Central memory CD8-positive, alpha-beta T cell (primary cell): ENCODE measurements around the gene RASA3.
"Not testable (repeated sequence)": the region's sequence is repeated elsewhere in the genome, so short reads cannot be mapped to it uniquely, and the experiment has no call there.

Experiments
- ATAC-seq: fragments of 150-1000 bp; cut with Tn5 transposase; replicated peaks from 2 replicates; pipeline ENCODE4 v1.10.0; 2022; ENCODE audit warnings: mild to moderate bottlenecking, moderate FRiP score, moderate number of reproducible peaks; ENCODE audit not compliant: poor library complexity, severe bottlenecking; ENCODE audit errors: extremely low read depth
- DNase-seq, 2 donors: peaks; one replicate each; pipeline ENCODE4 v3.0.0; 2021; ENCODE audit warnings: low spot score in 2 of 2
- H3K27ac Mint-ChIP-seq: one replicate; pipeline ENCODE4 v1.8.0; 2022; ENCODE audit warnings: low read depth, mild to moderate bottlenecking, moderate library complexity, mixed read lengths
- H3K27me3 Mint-ChIP-seq: one replicate; pipeline ENCODE4 v1.8.0; 2022; ENCODE audit warnings: mixed read lengths
- H3K36me3 Mint-ChIP-seq: one replicate; pipeline ENCODE4 v1.8.0; 2022; ENCODE audit warnings: mild to moderate bottlenecking, moderate library complexity, mixed read lengths; ENCODE audit not compliant: insufficient read depth
- H3K4me1 Mint-ChIP-seq: one replicate; pipeline ENCODE4 v1.8.0; 2022; ENCODE audit warnings: mixed read lengths
- H3K4me3 Mint-ChIP-seq: one replicate; pipeline ENCODE4 v1.8.0; 2022; ENCODE audit warnings: mild to moderate bottlenecking, moderate library complexity, mixed read lengths
- H3K9me3 Mint-ChIP-seq: one replicate; pipeline ENCODE4 v1.8.0; 2022; ENCODE audit warnings: mixed read lengths

Gene RASA3

DNA sequence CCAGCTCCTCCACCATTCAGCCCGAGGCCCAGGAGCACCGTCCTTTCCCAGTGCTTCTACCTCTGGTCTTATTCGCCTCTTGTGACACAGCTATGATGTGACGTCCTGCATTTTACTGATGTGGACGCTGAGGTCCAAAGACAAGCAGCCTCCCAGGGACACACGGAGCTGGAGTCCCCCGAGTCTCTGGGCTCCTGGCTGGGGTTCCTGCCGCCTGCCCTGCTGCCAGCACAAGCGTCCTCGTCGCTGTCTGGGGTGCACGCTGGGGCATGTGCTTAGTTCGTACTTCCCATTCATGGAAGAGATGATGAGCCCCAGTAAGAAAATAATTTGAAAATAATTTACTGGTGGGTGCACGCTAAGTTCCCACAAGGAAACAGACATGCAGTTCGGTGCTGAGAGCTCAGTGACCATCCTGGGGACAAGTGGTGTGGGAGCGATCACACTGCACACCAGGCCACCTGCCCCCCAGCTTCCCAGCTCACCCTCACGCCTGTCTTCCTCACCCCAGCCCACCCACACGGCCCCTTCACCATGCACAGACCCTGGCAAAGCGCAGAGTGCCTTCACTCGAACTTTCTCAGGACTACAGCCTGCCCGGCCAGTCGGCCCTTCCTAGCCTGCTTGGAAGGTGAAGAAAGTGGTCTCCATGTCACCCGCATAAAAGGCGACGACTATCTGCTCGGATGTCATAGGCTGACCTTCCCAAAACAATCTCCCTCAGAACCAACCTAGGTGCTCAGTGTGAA lies 32.4 kb upstream of the RASA3 start:
- DNase-seq (no peak), ATAC-seq (no peak)
- H3K4me1 Mint-ChIP-seq, result peaks cover 55% of the 10 kb centered on the region
- H3K4me3 Mint-ChIP-seq, result no peak overlapping the region
- H3K36me3 Mint-ChIP-seq, result peaks cover 2% of the 10 kb centered on the region
- no peaks in the 10 kb centered on the region for H3K9me3 Mint-ChIP-seq
- peak overlapping the region; percentile 46 for H3K27ac Mint-ChIP-seq
- H3K27me3 Mint-ChIP-seq, result no peaks in the 10 kb centered on the region

DNA sequence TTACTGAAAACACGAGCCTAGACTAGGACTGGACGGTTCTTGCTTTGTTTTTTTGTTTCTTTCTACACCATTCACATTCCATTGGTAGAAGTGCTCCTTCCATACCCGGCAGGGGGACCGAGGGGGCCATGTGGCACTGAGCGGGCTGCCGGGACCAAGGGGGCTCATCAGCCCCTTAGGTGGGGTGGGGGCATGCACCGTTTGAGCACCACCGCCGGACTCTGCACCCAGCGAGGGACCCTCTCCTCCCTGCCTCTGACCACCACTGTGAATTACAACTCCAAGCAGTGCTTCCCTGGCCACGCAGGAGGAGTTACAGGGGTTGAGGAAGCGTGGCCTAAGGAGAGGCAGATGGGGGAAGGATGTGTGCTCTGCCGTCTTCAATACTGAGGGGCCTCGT lies 31.6 kb upstream of the RASA3 start:
- H3K27me3 Mint-ChIP-seq, result no peaks in the 10 kb centered on the region
- DNase-seq (no peak), ATAC-seq (no peak)
- H3K9me3 Mint-ChIP-seq, result no peaks in the 10 kb centered on the region
- peak overlapping the region; percentile 46 for H3K27ac Mint-ChIP-seq
- peaks cover 63% of the 10 kb centered on the region for H3K4me1 Mint-ChIP-seq
- H3K4me3 Mint-ChIP-seq, result no peak overlapping the region
- peaks cover 2% of the 10 kb centered on the region for H3K36me3 Mint-ChIP-seq

DNA sequence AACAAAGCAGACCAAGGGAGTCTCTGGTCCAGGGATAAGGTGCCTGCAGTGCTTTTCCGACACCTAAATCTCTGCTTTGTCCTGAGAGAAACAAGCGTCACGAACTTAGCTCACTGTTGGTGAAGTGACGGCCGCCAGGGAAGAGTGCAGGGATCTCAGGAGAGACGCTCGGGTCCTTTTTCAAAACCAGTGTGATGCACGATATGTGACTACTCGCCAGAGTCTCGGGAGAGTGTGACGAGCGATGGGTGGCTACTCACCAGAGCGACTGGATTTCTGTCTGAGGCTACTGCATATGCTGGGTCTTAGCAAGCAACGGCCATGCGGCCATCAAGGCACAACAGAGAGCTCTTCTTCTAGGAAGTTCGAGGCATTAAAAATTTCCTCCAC lies 30.1 kb upstream of the RASA3 start:
- peak overlapping the region; percentile 65 for H3K27ac Mint-ChIP-seq
- DNase-seq (no peak), ATAC-seq (no peak)
- H3K4me1 Mint-ChIP-seq, result peaks cover 73% of the 10 kb centered on the region
- no peaks in the 10 kb centered on the region for H3K27me3 Mint-ChIP-seq
- peaks cover 2% of the 10 kb centered on the region for H3K36me3 Mint-ChIP-seq
- no peaks in the 10 kb centered on the region for H3K9me3 Mint-ChIP-seq
- H3K4me3 Mint-ChIP-seq, result peak overlapping the region; percentile 72

DNA sequence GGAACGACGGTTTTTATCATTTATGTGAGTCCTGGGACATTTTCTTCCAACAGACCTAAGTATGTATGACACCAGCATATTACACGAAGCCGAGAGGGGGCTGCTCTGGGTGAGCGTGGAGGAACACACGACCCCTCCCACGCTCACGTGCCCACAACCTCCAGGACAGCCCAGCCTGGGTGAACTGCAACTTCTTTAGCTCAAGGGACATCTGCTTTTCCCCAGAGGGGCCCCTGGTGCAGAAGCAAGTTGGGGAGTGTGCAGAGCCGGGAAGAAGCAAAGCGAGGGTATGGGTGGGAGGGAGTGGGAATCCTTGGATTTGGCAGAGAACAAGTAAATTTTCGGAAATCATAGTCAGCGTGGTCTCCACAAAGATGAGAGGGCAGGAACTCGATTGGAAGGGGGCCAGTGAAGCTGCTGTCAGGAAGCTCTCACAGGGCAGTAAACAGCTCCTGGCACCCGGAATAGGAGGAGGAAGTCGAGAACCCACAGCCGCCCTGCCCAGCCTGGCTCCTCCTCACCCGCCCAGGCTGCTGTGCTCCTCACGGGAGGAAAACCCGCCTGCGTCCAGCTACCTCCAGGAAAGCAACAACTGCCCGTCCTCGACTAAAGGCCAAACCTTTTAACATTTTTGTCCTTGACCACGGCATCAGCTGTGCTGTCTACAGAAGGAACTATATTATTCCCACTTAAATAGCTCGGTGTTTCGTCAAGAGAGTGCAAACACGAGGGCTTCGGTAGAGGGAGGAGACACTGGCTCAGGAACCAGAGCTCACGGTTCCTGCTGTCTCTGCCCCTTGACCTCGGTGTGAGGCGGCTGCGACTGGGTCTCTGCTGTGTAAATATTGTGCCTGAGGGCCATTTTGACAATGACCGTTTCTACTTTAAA lies 29.5 kb upstream of the RASA3 start:
- Mint-ChIP-seq H3K4me1 (peaks cover 73% of the 10 kb centered on the region), H3K27ac (peak overlapping the region; percentile 65), H3K4me3 (peak overlapping the region; percentile 72), H3K9me3 (no peaks in the 10 kb centered on the region), H3K27me3 (no peaks in the 10 kb centered on the region), H3K36me3 (peaks cover 2% of the 10 kb centered on the region)
- DNase-seq (no peak), ATAC-seq (peak; percentile 52)

DNA sequence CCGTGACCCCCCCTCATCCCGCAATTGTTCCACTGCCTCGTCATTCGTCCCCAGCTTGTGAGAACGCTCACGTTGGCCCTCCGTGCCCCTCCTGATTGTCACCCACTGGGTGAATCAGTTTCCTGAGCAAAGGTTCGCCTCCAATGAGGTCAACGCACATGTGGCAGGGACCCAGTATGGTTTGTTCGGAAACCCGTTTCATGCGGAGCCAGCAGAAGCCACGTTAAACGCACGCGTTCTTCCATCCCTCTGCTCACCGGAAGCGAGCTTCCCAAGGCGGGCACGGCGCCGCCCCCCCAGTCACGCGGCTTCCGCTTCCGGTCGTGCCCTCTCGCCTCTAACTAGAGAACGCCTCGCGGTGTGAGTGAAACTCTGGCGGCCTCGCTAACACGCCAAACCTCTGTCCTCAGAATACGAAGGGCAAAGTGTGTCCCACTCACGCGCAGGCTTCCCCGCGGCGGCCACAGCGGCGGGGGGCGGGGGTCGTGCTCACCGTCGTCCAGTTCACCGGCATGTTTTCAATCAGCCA lies 28.7 kb upstream of the RASA3 start:
- DNase-seq (no peak), ATAC-seq (no peak)
- Mint-ChIP-seq H3K4me3 (peak overlapping the region; percentile 72), H3K9me3 (no peaks in the 10 kb centered on the region), H3K36me3 (peaks cover 6% of the 10 kb centered on the region), H3K4me1 (peaks cover 79% of the 10 kb centered on the region), H3K27ac (no peak overlapping the region), H3K27me3 (no peaks in the 10 kb centered on the region)

DNA sequence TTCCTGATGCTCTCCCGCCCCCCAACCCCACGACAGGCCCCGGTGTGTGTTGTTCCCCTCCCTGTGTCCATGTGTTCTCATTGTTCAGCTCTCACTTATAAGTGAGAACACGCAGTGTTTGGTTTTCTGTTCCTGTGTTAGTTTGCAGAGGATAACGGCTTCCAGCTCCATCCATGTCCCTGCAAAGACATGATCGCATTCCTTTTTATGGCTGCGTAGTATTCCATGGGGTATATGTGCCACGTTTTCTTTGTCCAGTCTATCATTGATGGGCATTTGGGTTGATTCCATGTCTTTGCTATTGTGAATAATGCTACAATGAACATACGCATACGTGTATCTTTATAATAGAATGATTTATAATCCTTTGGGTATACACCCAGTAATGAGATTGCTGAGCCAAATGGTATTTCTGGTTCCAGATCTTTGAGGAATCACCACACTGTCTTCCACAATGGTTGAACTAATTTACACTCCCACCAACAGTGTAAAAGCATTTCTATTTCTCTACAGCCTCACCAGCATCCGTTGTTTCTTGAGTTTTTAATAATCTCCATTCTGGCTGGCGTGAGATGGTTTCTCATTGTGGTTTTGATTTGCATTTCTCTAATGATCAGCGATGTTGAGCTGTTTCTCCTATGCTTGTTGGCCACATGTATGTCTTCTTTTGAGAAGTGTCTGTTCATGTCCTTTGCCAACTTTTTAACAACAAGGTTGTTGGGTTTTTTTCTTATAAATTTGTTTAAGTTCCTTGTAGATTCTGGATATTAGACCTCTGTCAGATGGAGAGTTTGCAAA lies 26.6 kb upstream of the RASA3 start:
- H3K27me3 Mint-ChIP-seq, H3K36me3 Mint-ChIP-seq, ATAC-seq, DNase-seq, H3K9me3 Mint-ChIP-seq: not testable (repeated sequence)
- Mint-ChIP-seq H3K27ac (peak overlapping the region; percentile 49), H3K4me1 (peaks cover 77% of the 10 kb centered on the region), H3K4me3 (peak overlapping the region; percentile 14)

DNA sequence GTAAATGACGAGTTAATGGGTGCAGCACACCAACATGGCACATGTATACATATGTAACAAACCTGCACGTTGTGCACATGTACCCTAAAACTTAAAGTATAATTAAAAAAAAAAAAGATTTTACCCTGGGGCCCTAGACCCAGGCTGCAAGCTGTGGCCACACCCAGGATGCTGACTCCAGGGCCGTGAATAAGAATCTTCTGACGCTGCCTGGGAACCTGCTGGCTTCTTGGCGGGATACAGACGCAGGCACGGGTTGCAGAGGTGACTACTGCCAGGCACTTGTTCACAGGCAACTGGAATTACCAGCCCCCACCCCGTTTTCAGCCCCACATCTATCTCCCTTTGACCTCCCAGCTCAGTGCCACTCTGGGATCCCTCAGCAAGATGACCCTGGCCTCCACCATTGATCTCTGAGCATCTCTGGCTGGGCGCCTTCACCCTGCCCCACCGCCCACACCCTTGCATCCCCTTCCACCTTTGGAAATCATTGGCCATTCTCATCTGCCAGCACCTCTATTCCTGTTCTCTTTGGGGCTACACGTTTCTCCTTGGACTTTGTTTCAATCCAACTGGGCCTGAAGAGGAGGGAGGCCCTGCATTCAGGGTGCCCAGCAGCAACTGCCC lies 25.6 kb upstream of the RASA3 start:
- H3K27ac Mint-ChIP-seq, result no peak overlapping the region
- peak overlapping the region; percentile 17 for H3K4me3 Mint-ChIP-seq
- H3K4me1 Mint-ChIP-seq, result peaks cover 79% of the 10 kb centered on the region
- no peak for DNase-seq
- H3K36me3 Mint-ChIP-seq, result peaks cover 8% of the 10 kb centered on the region
- no peaks in the 10 kb centered on the region for H3K27me3 Mint-ChIP-seq
- peak; percentile 34 for ATAC-seq
- H3K9me3 Mint-ChIP-seq, result peaks cover 7% of the 10 kb centered on the region

DNA sequence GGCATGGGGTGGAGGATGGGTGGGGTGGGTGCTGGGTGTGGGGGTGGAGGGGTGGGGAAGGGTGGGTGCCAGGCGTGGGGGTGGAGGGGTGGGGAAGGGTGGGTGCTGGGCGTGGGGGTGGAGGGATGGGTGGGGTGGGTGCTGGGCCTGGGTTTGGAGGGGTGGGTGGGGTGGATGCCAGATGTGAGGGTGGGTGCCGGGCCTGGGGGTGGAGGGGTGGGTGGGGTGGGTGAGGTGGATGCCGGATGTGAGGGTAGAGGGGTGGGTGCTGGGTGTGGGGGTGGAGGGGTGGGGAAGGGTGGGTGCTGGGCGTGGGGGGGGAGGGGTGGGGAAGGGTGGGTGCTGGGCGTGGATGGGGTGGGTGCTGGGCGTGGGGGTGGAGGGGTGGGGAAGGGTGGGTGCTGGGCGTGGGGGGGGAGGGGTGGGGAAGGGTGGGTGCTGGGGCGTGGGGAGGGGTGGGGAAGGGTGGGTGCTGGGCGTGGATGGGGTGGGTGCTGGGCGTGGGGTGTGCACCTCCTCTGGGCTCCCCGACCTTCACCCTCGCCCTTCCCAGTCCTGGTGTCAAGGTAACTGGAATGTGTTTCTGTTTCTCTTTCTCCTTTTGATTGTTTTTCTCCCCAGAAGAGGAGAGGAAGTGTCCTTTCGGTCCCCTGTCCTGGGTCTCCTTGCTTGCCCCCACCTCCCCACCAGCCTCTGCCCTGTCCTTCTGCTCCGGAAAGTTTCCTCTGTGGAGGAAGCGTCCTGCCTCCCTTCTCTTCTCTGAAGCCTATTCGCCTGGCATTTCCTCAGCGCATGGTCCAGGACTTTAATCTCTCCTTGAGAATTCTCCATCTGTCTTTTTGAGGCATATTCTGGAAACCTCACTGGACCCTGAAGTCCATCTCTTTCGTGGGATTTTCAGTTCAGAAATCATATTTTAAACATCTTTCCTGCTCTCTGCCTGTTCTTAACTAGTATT lies 23.8 kb upstream of the RASA3 start:
- Mint-ChIP-seq H3K27me3 (no peaks in the 10 kb centered on the region), H3K4me3 (peak overlapping the region; percentile 78), H3K4me1 (peaks cover 74% of the 10 kb centered on the region), H3K9me3 (peaks cover 7% of the 10 kb centered on the region), H3K27ac (peak overlapping the region; percentile 88), H3K36me3 (peaks cover 5% of the 10 kb centered on the region)
- ATAC-seq (peak; percentile 25), DNase-seq (no peak)

DNA sequence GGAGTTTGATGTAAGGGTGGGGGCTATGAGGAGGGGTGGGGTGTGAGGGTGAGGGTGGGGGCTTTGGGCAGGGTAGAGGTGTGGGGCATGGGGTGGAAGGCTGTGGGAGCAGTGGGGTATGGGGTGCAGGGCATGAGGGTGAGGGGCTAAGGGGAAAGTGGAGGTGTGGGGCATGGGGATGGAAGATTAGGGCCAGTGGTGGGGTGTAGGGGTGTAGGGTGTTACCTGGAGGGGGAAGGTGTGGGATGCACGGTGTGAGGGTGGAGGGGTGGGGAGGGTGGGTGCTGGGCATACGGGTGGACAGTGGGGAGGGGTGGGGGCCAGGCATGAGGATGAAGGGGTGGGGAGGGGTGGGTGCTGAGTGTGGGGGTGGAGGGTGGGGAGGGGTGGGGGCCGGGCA lies 22.9 kb upstream of the RASA3 start:
- H3K27ac Mint-ChIP-seq, result no peak overlapping the region
- H3K4me3 Mint-ChIP-seq, result no peak overlapping the region
- H3K27me3 Mint-ChIP-seq, result no peaks in the 10 kb centered on the region
- ATAC-seq, result no peak
- peaks cover 7% of the 10 kb centered on the region for H3K9me3 Mint-ChIP-seq
- peaks cover 5% of the 10 kb centered on the region for H3K36me3 Mint-ChIP-seq
- peaks cover 73% of the 10 kb centered on the region for H3K4me1 Mint-ChIP-seq
- no peak for DNase-seq

DNA sequence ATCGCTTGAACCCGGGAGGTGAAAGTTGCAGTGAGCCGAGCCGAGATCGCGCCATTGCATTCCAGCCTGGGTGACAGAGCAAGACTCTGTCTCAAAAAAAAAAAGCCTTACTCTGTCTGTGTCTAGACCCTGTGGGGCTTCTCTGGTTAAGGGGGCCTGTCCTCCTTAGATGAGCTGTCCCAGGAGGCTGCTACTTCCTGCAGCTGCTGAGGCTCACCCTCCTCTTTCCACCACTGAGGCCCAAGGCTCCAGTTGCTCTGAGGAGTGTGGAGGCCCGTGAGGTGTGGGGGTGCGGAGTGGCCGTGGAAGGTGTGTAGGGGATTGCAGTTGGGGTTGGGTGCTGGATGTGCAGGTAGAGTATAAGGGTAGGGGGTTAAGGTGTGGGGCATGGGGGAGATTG lies 22.1 kb upstream of the RASA3 start:
- Mint-ChIP-seq H3K4me1 (peaks cover 71% of the 10 kb centered on the region), H3K4me3 (peak overlapping the region; percentile 0)

DNA sequence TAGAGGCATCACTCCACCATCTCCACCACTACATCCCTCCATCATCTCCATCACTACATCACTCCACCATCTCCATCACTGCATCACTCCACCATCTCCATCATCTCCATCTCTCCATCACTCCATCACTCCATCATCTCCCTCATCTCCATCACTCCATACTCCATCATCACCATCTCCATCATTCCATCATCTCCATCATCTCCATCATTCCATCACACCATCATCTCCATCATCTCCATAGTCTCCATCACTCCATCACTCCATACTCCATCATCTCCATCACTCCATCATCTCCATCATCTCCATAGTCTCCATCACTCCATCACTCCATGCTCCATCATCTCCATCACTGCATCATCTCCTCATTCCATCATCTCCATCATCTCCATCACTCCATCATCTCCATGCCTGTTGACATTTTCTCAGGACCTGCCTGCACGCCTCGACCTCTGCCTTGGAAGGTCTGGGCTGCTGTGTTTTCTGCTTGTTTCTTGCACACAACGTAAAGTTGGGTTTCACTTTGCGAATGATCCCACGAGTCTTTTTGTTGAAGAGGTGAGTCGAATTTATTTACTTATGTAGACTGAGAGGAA lies 21.2 kb upstream of the RASA3 start:
- Mint-ChIP-seq H3K36me3 (peaks cover 9% of the 10 kb centered on the region), H3K4me3 (peak overlapping the region; percentile 0), H3K4me1 (peaks cover 72% of the 10 kb centered on the region), H3K9me3 (peaks cover 7% of the 10 kb centered on the region), H3K27ac (peak overlapping the region; percentile 36), H3K27me3 (no peaks in the 10 kb centered on the region)
- DNase-seq (no peak), ATAC-seq (no peak)

More for the DNA sequence above, 22.1 kb upstream of the RASA3 start:
- Mint-ChIP-seq H3K27ac (peak overlapping the region; percentile 36), H3K9me3 (peaks cover 7% of the 10 kb centered on the region), H3K27me3 (no peaks in the 10 kb centered on the region), H3K36me3 (peaks cover 5% of the 10 kb centered on the region)
- DNase-seq (no peak), ATAC-seq (peak; percentile 50)
